Measurements from ENCODE around the gene MMS19.
A peak's percentile ranks its signal among the peaks of the same experiment; 100 is the strongest.

The MMS19 gene

DNA sequence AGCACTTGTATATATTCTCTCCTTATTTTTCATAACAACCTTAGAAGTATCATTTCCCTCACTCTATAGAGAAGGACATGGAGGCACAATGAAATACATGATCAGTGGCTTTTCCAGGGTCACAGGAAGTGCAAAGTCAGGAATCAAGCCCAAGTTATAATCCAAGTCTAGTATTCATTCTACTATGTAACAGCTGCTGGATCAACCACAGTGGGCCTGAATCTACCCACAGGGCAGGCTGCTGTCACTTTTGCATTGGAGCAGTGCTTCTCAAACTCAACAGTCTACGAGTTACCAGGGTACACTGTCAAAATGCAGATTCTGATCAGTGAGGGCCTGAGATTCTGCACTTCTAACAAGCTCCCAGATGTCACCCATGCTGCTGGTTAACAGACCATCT is 34.0 kb downstream of the MMS19 start:
- DNase-seq (ENCODE audit: low read depth): no peak

DNA sequence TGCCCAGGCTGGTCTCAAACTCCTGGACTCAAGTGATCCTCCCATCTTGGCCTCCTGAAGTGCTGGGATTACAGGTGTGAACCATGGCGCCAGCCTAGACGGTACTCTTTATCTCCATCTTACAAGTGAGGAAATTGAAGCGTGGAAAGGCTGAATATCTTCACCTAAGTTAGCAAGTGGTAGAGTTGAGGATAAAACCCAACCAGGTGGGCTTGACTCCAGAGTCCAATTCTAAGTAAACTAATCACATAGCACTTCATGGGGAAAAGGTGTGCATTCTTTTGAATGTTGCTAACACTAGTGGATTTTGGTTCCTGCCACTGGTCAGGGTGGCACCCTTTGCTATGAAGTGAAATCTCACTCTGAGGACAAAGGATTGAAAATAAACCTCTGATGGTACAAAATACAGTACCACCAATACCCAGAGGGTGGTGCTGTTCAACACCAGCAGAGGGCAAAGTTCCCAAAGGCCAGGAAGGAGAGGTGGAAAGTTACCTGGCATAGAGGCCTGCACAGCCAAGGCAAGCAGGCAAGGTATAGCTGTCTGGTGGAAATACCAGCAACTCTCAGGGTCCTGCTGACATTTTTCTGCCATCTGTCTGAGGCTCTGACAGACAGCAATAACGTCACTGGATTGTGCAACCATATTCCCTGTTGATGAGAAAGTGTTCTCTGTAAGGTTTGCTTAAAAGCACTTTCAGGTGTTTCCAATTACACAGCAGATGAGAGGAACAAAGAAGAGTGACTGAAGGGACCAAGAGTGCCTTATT is 34.7 kb downstream of the MMS19 start:
- peak; percentile 17 for DNase-seq (ENCODE audit: low read depth)

DNA sequence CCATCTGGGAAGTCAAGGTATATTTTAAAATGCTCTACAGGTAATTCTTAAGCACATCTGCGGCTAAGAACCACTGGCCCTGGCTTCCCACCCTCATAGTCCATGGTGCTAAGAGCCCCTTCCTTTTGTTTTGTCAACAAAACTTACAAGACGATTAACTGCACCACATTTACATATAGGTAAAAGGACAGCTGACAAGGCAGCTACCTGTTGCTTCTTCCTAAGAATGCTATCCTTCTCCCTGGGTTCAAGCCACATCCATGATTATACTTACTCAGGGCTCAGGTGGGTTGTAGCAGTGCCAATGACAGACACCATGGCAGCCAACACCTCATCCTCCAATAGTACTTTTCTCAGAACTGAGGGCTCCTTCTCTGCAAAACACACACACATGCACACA is 35.9 kb downstream of the MMS19 start:
- no peak for DNase-seq (ENCODE audit: low read depth)

GRCh38 chr10:97459933-97460332 is 38.3 kb downstream of the MMS19 start:
- DNase-seq (ENCODE audit: low read depth): no peak

GRCh38 chr10:97459111-97459510 is 39.1 kb downstream of the MMS19 start:
- no peak for DNase-seq (ENCODE audit: low read depth)

- DNase-seq (ENCODE audit: low read depth): no peak
These were observed 41.5 kb downstream of the MMS19 start for GRCh38 chr10:97456686-97457065.

GRCh38 chr10:97456034-97456685 is 42.1 kb downstream of the MMS19 start:
- no peak for DNase-seq (ENCODE audit: low read depth)

- peak; percentile 25 for DNase-seq (ENCODE audit: low read depth)
These were observed 43.7 kb downstream of the MMS19 start for GRCh38 chr10:97454330-97455036.

DNA sequence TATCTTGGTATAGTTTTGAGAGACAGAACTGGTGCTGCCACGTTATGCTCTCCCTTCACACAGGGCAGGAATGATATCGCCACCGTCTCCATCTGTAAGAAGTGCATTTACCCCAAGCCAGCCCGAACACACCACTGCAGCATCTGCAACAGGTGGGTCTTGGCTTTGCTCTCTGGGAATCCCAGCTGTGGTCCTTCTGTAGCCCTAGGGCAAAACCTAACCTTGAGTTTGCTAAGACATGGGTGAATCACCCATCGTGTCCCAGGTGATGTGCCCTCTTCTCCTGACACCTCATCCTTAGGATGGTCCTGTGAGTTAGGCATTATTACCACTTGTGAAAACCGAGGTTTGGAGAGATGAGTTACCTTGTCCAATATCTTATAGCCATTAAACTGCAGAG is 45.9 kb downstream of the MMS19 start:
- DNase-seq (ENCODE audit: low read depth): no peak

DNA sequence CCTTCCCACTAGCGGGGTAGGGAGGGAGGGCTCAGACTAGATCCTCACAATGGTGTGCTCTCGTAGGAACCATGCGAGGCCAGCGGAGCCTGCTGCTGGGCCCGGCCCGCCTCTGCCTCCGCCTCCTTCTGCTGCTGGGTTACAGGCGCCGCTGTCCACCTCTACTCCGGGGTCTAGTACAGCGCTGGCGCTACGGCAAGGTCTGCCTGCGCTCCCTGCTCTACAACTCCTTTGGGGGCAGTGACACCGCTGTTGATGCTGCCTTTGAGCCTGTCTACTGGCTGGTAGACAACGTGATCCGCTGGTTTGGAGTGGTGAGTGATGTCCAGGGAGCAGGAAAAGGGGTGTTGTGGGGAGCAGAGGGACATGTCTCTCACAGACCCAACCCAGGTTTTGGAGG is 46.6 kb downstream of the MMS19 start:
- no peak for DNase-seq (ENCODE audit: low read depth)

- no peak for DNase-seq (ENCODE audit: low read depth)
These were observed 47.4 kb downstream of the MMS19 start for GRCh38 chr10:97450828-97451227.

GRCh38 chr10:97445722-97446639 is 52.2 kb downstream of the MMS19 start, which contains the start of the genes EXOSC1 and ZDHHC16:
TSS of gene EXOSC1 (minus strand) at chr10:97446006. CDS start at chr10:97445985, 21 bp downstream.
TSS of gene ZDHHC16 (plus strand) at chr10:97446175. CDS start at chr10:97451676, 5,501 bp downstream.
- DNase-seq (ENCODE audit: low read depth): peak; percentile 79

- no peak for DNase-seq (ENCODE audit: low read depth)
These were observed 52.9 kb downstream of the MMS19 start for GRCh38 chr10:97445357-97445721.

DNA sequence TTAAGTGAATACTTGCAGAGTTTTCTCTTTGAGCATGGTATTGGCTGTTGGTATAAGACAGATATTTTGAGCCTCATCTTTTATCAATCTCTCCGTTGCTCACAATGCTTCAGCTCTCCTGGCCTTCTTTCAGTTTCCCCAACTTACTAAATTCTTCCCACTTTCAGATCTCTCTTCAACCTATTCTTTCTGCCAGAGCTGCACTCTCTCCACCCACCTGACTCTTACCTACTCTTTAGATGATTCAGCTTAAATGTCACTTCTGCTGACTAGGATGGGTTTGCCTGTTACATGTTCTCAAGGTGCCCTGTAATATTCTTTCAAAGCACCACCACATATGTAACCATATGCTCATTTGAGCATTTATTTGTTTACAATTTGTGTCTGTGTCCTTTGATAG is 54.0 kb downstream of the MMS19 start:
- no peak for DNase-seq (ENCODE audit: low read depth)

- DNase-seq (ENCODE audit: low read depth): no peak
These were observed 55.9 kb downstream of the MMS19 start for GRCh38 chr10:97442277-97442676.

- no peak for DNase-seq (ENCODE audit: low read depth)
These were observed 63.0 kb downstream of the MMS19 start for GRCh38 chr10:97435211-97435610.

DNA sequence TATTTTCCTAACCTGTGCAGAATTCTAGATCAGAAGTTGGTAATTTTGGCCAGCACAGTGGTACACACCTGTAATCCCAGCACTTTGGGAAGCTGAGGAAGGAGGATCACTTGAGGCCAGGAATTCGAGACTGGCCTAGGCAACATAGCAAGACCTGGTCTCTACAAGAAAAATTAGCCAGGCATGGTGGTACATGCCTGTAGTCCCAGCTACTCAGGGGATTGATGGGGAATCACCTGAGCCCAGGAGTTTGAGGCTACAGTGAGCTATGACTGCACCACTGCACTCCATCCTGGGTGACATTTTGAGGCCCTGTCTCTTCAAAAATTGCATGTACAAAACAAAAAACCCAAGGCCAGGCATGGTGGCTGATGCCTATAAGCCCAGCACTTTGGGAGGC is 63.7 kb downstream of the MMS19 start:
- DNase-seq (ENCODE audit: low read depth): no peak

- no peak for DNase-seq (ENCODE audit: low read depth)
These were observed 64.2 kb downstream of the MMS19 start for GRCh38 chr10:97434055-97434454.

- peak; percentile 17 for DNase-seq (ENCODE audit: low read depth)
These were observed 69.6 kb downstream of the MMS19 start for GRCh38 chr10:97428572-97428981.

DNA sequence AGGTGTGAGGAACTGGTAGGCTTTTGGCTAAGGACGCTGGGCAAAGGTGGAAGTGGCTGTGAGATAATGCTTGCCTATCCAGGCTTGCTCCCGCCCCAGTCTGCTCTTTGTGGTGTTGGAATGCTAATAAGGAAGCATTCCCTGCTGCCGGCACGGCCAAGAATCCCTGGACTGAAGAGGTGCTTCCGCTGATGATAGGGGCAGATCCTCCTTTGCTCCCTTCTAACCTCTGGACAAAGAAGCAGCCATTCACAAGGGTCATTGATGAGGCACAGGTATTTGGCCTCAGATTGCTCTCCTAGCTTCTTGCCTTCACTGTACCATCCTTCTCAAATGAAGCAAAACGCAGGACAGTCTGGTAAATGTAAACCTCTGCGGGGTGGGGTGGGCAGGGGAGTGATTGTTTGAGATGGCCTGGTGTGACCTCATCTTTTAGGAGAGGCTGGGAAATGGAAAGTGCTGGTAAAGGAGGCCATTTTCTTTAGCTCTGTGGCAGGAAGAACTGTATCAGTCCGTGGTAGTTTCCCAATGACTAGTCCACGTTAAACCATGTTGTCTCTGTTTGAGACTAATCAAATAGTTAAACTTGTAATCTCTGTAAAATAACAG is 70.5 kb downstream of the MMS19 start:
- DNase-seq (ENCODE audit: low read depth): no peak

- no peak for DNase-seq (ENCODE audit: low read depth)
These were observed 71.2 kb downstream of the MMS19 start for GRCh38 chr10:97426776-97427570.
